Activated CD8-positive, alpha-beta memory T cell treated with anti-CD3 and anti-CD28 coated beads for 24 hours (primary cell): ENCODE data around the gene NUP205.

Experiments used
- DNase-seq: peaks from one replicate; pipeline ENCODE4 v3.0.0-alpha.2; 2020

The NUP205 gene

GRCh38 chr7:135552148-135552547, 5.6 kb upstream of the NUP205 start:
- no peak for DNase-seq

- no peak for DNase-seq
These were observed 4.4 kb upstream of the NUP205 start for GRCh38 chr7:135553346-135553745.

- DNase-seq: peak; percentile 79
These were observed 635 bp downstream of the NUP205 start for GRCh38 chr7:135558337-135558767.

- DNase-seq: no peak
These were observed 1.2 kb downstream of the NUP205 start for GRCh38 chr7:135558881-135559280.

- no peak for DNase-seq
These were observed 2.9 kb downstream of the NUP205 start for GRCh38 chr7:135560631-135561030.

- no peak for DNase-seq
These were observed 5.0 kb downstream of the NUP205 start for GRCh38 chr7:135562720-135563119.

- no peak for DNase-seq
These were observed 14.1 kb downstream of the NUP205 start for GRCh38 chr7:135571834-135572233.

- DNase-seq: no peak
These were observed 15.8 kb downstream of the NUP205 start for GRCh38 chr7:135573541-135573940.

- DNase-seq: no peak
These were observed 17.6 kb downstream of the NUP205 start for GRCh38 chr7:135575296-135575695.

GRCh38 chr7:135578569-135578968, 20.9 kb downstream of the NUP205 start:
- DNase-seq: no peak

- no peak for DNase-seq
These were observed 26.9 kb downstream of the NUP205 start for GRCh38 chr7:135584362-135585353.

- DNase-seq: no peak
These were observed 39.6 kb downstream of the NUP205 start for GRCh38 chr7:135597181-135597925.

- no peak for DNase-seq
These were observed 40.2 kb downstream of the NUP205 start for GRCh38 chr7:135597926-135598305.

GRCh38 chr7:135599471-135599870, 41.8 kb downstream of the NUP205 start:
- DNase-seq: no peak

GRCh38 chr7:135600226-135600625, 42.5 kb downstream of the NUP205 start:
- DNase-seq: no peak

GRCh38 chr7:135601182-135601581, 43.5 kb downstream of the NUP205 start:
- no peak for DNase-seq

- no peak for DNase-seq
These were observed 44.6 kb downstream of the NUP205 start for GRCh38 chr7:135602304-135602703.

- DNase-seq: no peak
These were observed 58.4 kb downstream of the NUP205 start for GRCh38 chr7:135616136-135616535.

GRCh38 chr7:135617781-135618180, 60.1 kb downstream of the NUP205 start:
- DNase-seq: no peak

GRCh38 chr7:135618510-135618909, 60.8 kb downstream of the NUP205 start:
- DNase-seq: no peak

GRCh38 chr7:135620447-135620846, 62.7 kb downstream of the NUP205 start:
- no peak for DNase-seq

GRCh38 chr7:135620980-135621850, 63.5 kb downstream of the NUP205 start:
- DNase-seq: no peak
